GM12878 (cell line): ENCODE data around the gene PRPF18. TPM values are rescaled to one million over a fixed set of nuclear protein-coding genes. Genes with fewer than 3 reads are reported as not detected.

ENCODE experiments used
- ATAC-seq: fragments of 200-7000 bp; cut with Tn5 transposase; 3 replicates; pipeline ENCODE4 v1.9.1; 2020; ENCODE audit warnings: mild to moderate bottlenecking, moderate library complexity
- BruUV-seq: library from RNA; stranded (reverse); fragments of 400-500 nt; replicated peaks from 2 replicates; lab custom pipeline; 2021; lab: Mats Ljungman, UMichigan
- CTCF ChIA-PET: fragments of 300-600 bp; sonication (Branson Sonifier 250); formaldehyde crosslinking; extraction: SDS; loops from one replicate; lab custom pipeline; 2021; ENCODE audit warnings: inconsistent platforms; lab: Yijun Ruan, JAX
- POLR2A ChIA-PET: fragments of 350-600 bp; formaldehyde crosslinking; extraction: SDS; loops from one replicate; lab custom pipeline; 2021; ENCODE audit warnings: inconsistent platforms; lab: Charles Lee
- RAD21 ChIA-PET: fragments of 300-600 bp; sonication (Branson Sonifier 250); formaldehyde crosslinking; loops from one replicate; lab custom pipeline; 2023; ENCODE audit warnings: antibody characterized with exemption; ENCODE audit not compliant: unreplicated experiment; lab: Charles Lee
- SMC1A ChIA-PET: fragments of 300-600 bp; sonication (Branson Sonifier 250); formaldehyde crosslinking; loops from one replicate; lab custom pipeline; 2023; ENCODE audit not compliant: unreplicated experiment, uncharacterized antibody; lab: Charles Lee
- DNase-seq: peaks from one replicate; pipeline ENCODE4 v3.0.0-alpha.2; 2011; ENCODE audit warnings: low read depth, low spot score
- FAIRE-seq: peaks from 3 replicates; lab custom pipeline; 2011; peaks lifted over from hg19 to GRCh38; lab: Jason Lieb, UNC
- H2AFZ ChIP-seq: 2 replicates; pipeline ENCODE4 v1.6.0; 2011; ENCODE audit warnings: low read depth, low read length, control low read depth; ENCODE audit not compliant: control insufficient read depth
- H3K27ac ChIP-seq: 2 replicates; pipeline ENCODE4 v1.5.1; 2011; ENCODE audit warnings: control low read depth; ENCODE audit not compliant: control insufficient read depth, insufficient read depth
- H3K27me3 ChIP-seq, 2 experiments: replicated peaks in 1 of 2; 2 replicates each; pipeline versions ENCODE4 v1.6.0 to v1.6.1; 2011; ENCODE audit warnings: low read length in 1 of 2; ENCODE audit not compliant: control insufficient read depth in 2 of 2, insufficient read depth in 2 of 2
- H3K36me3 ChIP-seq, 2 experiments: 2 replicates each; pipeline ENCODE4 v1.5.1; 2011; ENCODE audit warnings: low read length in 1 of 2; ENCODE audit not compliant: control insufficient read depth in 2 of 2, insufficient read depth in 2 of 2
- H3K4me1 ChIP-seq: 2 replicates; pipeline ENCODE4 v1.6.1; 2011; ENCODE audit warnings: mild to moderate bottlenecking, low read length, moderate library complexity, mixed read lengths; ENCODE audit not compliant: control insufficient read depth, insufficient read depth
- H3K4me2 ChIP-seq: 2 replicates; pipeline ENCODE4 v1.6.0; 2011; ENCODE audit warnings: control low read depth; ENCODE audit not compliant: control insufficient read depth, insufficient read depth
- H3K4me3 ChIP-seq: fragments of 200-600 bp; sonication (generic); 2 replicates; pipeline ENCODE4 v1.5.1; 2016
- H3K79me2 ChIP-seq: 2 replicates; pipeline ENCODE4 v1.6.0; 2011; ENCODE audit warnings: low read length; ENCODE audit not compliant: control insufficient read depth, insufficient read depth
- H3K9ac ChIP-seq: 2 replicates; pipeline ENCODE4 v1.8.0; 2011; ENCODE audit warnings: low read length, control low read depth, mixed read lengths; ENCODE audit not compliant: control insufficient read depth, insufficient read depth
- H3K9me3 ChIP-seq: replicated peaks from 3 replicates; pipeline ENCODE4 v1.5.1; 2011; ENCODE audit warnings: mild to moderate bottlenecking, low read length; ENCODE audit not compliant: control insufficient read depth, insufficient read depth
- H4K20me1 ChIP-seq: 2 replicates; pipeline ENCODE4 v1.6.0; 2011; ENCODE audit not compliant: control insufficient read depth, insufficient read depth
- BHLHE40 ChIP-seq, 2 experiments: fragments of 450-650 bp in 1 of 2; IDR thresholded peaks; 2 replicates each; pipeline ENCODE4 v1.6.1; 2011 to 2017; ENCODE audit warnings: low read depth in 2 of 2, borderline replicate concordance in 1 of 2, improper control_type of control experiment in 1 of 2, low read length in 1 of 2, mild to moderate bottlenecking in 1 of 2
- CHD1 ChIP-seq: IDR thresholded peaks from 2 replicates; pipeline ENCODE4 v1.6.1; 2012; ENCODE audit warnings: low read depth, low read length, improper control_type of control experiment
- CHD2 ChIP-seq: IDR thresholded peaks from 2 replicates; pipeline ENCODE4 v1.6.1; 2011; ENCODE audit warnings: low read depth, low read length, improper control_type of control experiment, borderline replicate concordance
- EZH2 ChIP-seq: IDR thresholded peaks from 2 replicates; pipeline ENCODE4 v1.6.1; 2012; ENCODE audit warnings: low read depth, mild to moderate bottlenecking, control low read depth, inconsistent platforms, low read length, borderline replicate concordance; ENCODE audit not compliant: control insufficient read depth
- FOS ChIP-seq: IDR thresholded peaks from 3 replicates; pipeline ENCODE4 v1.6.1; 2011; ENCODE audit warnings: borderline replicate concordance; ENCODE audit not compliant: insufficient read length; ENCODE audit errors: extremely low read depth
- MLLT1 ChIP-seq: fragments of 450-650 bp; IDR thresholded peaks from 2 replicates; pipeline ENCODE4 v1.6.1; 2016; ENCODE audit warnings: mild to moderate bottlenecking
- NBN ChIP-seq: fragments of 450-650 bp; IDR thresholded peaks from 2 replicates; pipeline ENCODE4 v1.6.1; 2016
- SKIL ChIP-seq: fragments of 450-650 bp; IDR thresholded peaks from 2 replicates; pipeline ENCODE4 v1.6.1; 2017; ENCODE audit warnings: mild to moderate bottlenecking, low read depth, inconsistent platforms; ENCODE audit not compliant: poor library complexity, severe bottlenecking
- SREBF1 ChIP-seq: IDR thresholded peaks from 2 replicates; pipeline ENCODE4 v1.6.1; 2012; ENCODE audit warnings: mild to moderate bottlenecking, low read length
- ZBED1 ChIP-seq: IDR thresholded peaks from 2 replicates; pipeline ENCODE4 v1.6.1; 2016; ENCODE audit warnings: borderline replicate concordance
- ZNF217 ChIP-seq: fragments of 450-650 bp; IDR thresholded peaks from 2 replicates; pipeline ENCODE4 v1.6.1; 2017; ENCODE audit warnings: antibody characterized with exemption, mild to moderate bottlenecking
- ZNF622 ChIP-seq: fragments of 450-650 bp; IDR thresholded peaks from 2 replicates; pipeline ENCODE4 v1.6.1; 2017; ENCODE audit warnings: mild to moderate bottlenecking, inconsistent platforms
- ZZZ3 ChIP-seq: IDR thresholded peaks from 2 replicates; pipeline ENCODE4 v1.6.1; 2011; ENCODE audit warnings: low read depth; ENCODE audit not compliant: control insufficient read depth, insufficient read length
- WGBS: methylation state at CpG from one replicate; pipeline ENCODE4 v1.1.6; 2016; ENCODE audit warnings: low lambda C conversion rate; ENCODE audit not compliant: insufficient replicate concordance, insufficient coverage; ENCODE audit errors: missing lambda C conversion rate; 5-methylcytosine and 5-hydroxymethylcytosine counted together
- in situ Hi-C: fragments of 300-500 bp; cut with MboI; formaldehyde crosslinking; loops from 9 replicates; pipeline ENCODE4 v1.14.3; 2018; ENCODE audit warnings: mixed read lengths
- intact Hi-C: fragments of 100-400 bp; cut with micrococcal nuclease; formaldehyde crosslinking; loops from one replicate; pipeline ENCODE4 v1.14.2; 2022; ENCODE audit not compliant: unreplicated experiment
- polyA plus RNA-seq, 11 experiments: library from polyadenylated mRNA; depleted of rRNA in 4 of 11; unstranded in 6 of 11; stranded (reverse) in 5 of 11; fragments of >200 nt; fragmentation: Nextera tagmentation in 4 of 11; fragmentation: Illumina TruSeq in 1 of 11; extraction: Ambion mirVana in 4 of 11; extraction: Trizol in 1 of 11; gene quantifications; 1 replicate in 1 of 11; 2 replicates in 10 of 11; pipeline versions ENCODE4 v1.2.1 to v1.2.3, GENCODE V29; 2011 to 2016; ENCODE audit warnings: inconsistent platforms in 2 of 11, missing spikeins in 2 of 11, low read depth in 1 of 11
- total RNA-seq, 4 experiments: library from RNA; depleted of rRNA in 3 of 4; stranded (reverse); fragments of >200 nt in 3 of 4; fragmentation: Illumina TruSeq in 1 of 4; extraction: Trizol in 1 of 4; gene quantifications; 2 replicates each; pipeline versions ENCODE4 v1.2.1 to v1.2.3, GENCODE V29; 2013 to 2021

Gene PRPF18
- total and polyA plus RNA-seq, 10 of the 15 experiments (the other 5 are each of a cell fraction or from before 2014, with no cell fraction given) = 15.6 to 35.8 (median 28.8) TPM

- ATAC-seq = no peak
- H2AFZ ChIP-seq = no peak overlapping the region
- no peaks in the 10 kb centered on the region for H3K27me3 ChIP-seq
- H3K79me2 ChIP-seq = no peaks in the 10 kb centered on the region
- no peaks in the 10 kb centered on the region for H4K20me1 ChIP-seq
- CTCF ChIA-PET = no interaction called here
- BruUV-seq = no TSS peak
- no peak overlapping the region for H3K9ac ChIP-seq
- peaks cover 3 to 6% of the 10 kb centered on the region in 2 experiments; a peak in 3 of 4 replicates for H3K36me3 ChIP-seq
- no peak overlapping the region for H3K4me2 ChIP-seq
- TF ChIP-seq ZZZ3 = no peak
- TF ChIP-seq CHD1 = no peak
- TF ChIP-seq ZNF217 = no peak
- no peak for TF ChIP-seq SREBF1
- TF ChIP-seq ZNF622 = no peak
- no peak for TF ChIP-seq BHLHE40 (IDR thresholded peaks at IDR 0.05; ENCODE audit: borderline replicate concordance in 1 of 2, low read depth in 2 of 2, low read length in 1 of 2)
- TF ChIP-seq EZH2 = no peak
- no peak for TF ChIP-seq SKIL
- no peak for TF ChIP-seq NBN
- no peak for TF ChIP-seq MLLT1
- no peak for TF ChIP-seq FOS
- no peak for TF ChIP-seq CHD2
- TF ChIP-seq ZBED1 = no peak
- in situ Hi-C loops = no loop called here
- H3K27ac ChIP-seq = no peak overlapping the region
- H3K4me3 ChIP-seq = no peak overlapping the region
- intact Hi-C loops = no loop called here
- SMC1A ChIA-PET = no interaction called here
- FAIRE-seq = no peak
- RAD21 ChIA-PET = no interaction called here
- 98% methylated on average over 5 of the region's 5 CpGs for WGBS
- no peaks in the 10 kb centered on the region for H3K4me1 ChIP-seq
- POLR2A ChIA-PET = no interaction called here
- no peaks in the 10 kb centered on the region for H3K9me3 ChIP-seq
- no peak for DNase-seq
These were observed 46.2 kb downstream of the PRPF18 start for GRCh38 chr10:13632884-13633440.
